PFSK-1 (cell line): Measurements from ENCODE around the gene ESR1.
A peak's percentile ranks its signal among the peaks of the same experiment; 100 is the strongest.

Experiments
- FOXP2 ChIP-seq: optimal IDR thresholded peaks from 2 replicates; pipeline ENCODE3; 2011; ENCODE audit warnings: borderline replicate concordance, control low read depth, inconsistent platforms; ENCODE audit not compliant: insufficient read depth; ENCODE audit errors: extremely low read length, extremely low read depth
- POLR2AphosphoS5 ChIP-seq: IDR thresholded peaks from 2 replicates; pipeline ENCODE4 v1.6.1; 2012; ENCODE audit warnings: low read depth, mild to moderate bottlenecking, control low read depth, low read length, moderate library complexity
- REST ChIP-seq, 2 experiments: IDR thresholded peaks; 2 replicates each; pipeline versions ENCODE4 v1.6.1 to v1.8.0; 2011 to 2012; ENCODE audit warnings: low read depth in 2 of 2, low read length in 2 of 2, control low read depth in 1 of 2, inconsistent platforms in 1 of 2, mild to moderate bottlenecking in 1 of 2, moderate library complexity in 1 of 2; ENCODE audit not compliant: insufficient read depth in 1 of 2
- SIN3A ChIP-seq: IDR thresholded peaks from 2 replicates; pipeline ENCODE4 v1.6.1; 2012; ENCODE audit warnings: mild to moderate bottlenecking, low read length, moderate library complexity, borderline replicate concordance; ENCODE audit not compliant: insufficient read depth
- TAF1 ChIP-seq: IDR thresholded peaks from 2 replicates; pipeline ENCODE4 v1.6.1; 2012; ENCODE audit warnings: low read length, control low read depth, borderline replicate concordance; ENCODE audit not compliant: insufficient read depth

The ESR1 gene

GRCh38 chr6:151837223-151837622 is 29.7 kb downstream of the ESR1 start:
- TF ChIP-seq TAF1 (no peak), REST (IDR thresholded peaks at IDR 0.05; ENCODE audit: insufficient read depth in 1 of 2, low read depth in 2 of 2, low read length in 2 of 2) (no peak), POLR2AphosphoS5 (no peak)

- no peak for TF ChIP-seq REST (IDR thresholded peaks at IDR 0.05; ENCODE audit: insufficient read depth in 1 of 2, low read depth in 2 of 2, low read length in 2 of 2)
- TF ChIP-seq SIN3A = no peak
- no peak for TF ChIP-seq POLR2AphosphoS5
- no peak for TF ChIP-seq TAF1
- TF ChIP-seq FOXP2 = no peak
These were observed 35.3 kb downstream of the ESR1 start for GRCh38 chr6:151842816-151843215.

GRCh38 chr6:151847064-151847463 is 39.6 kb downstream of the ESR1 start:
- TF ChIP-seq FOXP2 (no peak), REST (IDR thresholded peaks at IDR 0.05; ENCODE audit: insufficient read depth in 1 of 2, low read depth in 2 of 2, low read length in 2 of 2) (peak; percentile 83 to 94)

GRCh38 chr6:151850479-151851003 is 43.1 kb downstream of the ESR1 start:
- TF ChIP-seq TAF1 (no peak), REST (IDR thresholded peaks at IDR 0.05; ENCODE audit: insufficient read depth in 1 of 2, low read depth in 2 of 2, low read length in 2 of 2) (no peak), POLR2AphosphoS5 (no peak), SIN3A (no peak), FOXP2 (no peak)

- no peak for TF ChIP-seq REST (IDR thresholded peaks at IDR 0.05; ENCODE audit: insufficient read depth in 1 of 2, low read depth in 2 of 2, low read length in 2 of 2)
- no peak for TF ChIP-seq POLR2AphosphoS5
- no peak for TF ChIP-seq FOXP2
- no peak for TF ChIP-seq TAF1
- TF ChIP-seq SIN3A = no peak
These were observed 50.8 kb downstream of the ESR1 start for GRCh38 chr6:151858294-151858693.
